Activated naive CD4-positive, alpha-beta T cell treated with anti-CD3 and anti-CD28 coated beads, Interleukin-2, amount 50 U/mL, for 24 hours (primary cell): Measurements from ENCODE around the gene SLC10A1.
"Not testable (repeated sequence)": the region's sequence is repeated elsewhere in the genome, so short reads cannot be mapped to it uniquely, and the experiment has no call there.

Experiments
- H3K27ac Mint-ChIP-seq: one replicate; pipeline ENCODE4 v1.8.0; 2021; ENCODE audit warnings: mild to moderate bottlenecking, mixed read lengths
- H3K27me3 Mint-ChIP-seq: one replicate; pipeline ENCODE4 v1.8.0; 2021; ENCODE audit warnings: mixed read lengths
- H3K36me3 Mint-ChIP-seq: one replicate; pipeline ENCODE4 v1.8.0; 2021; ENCODE audit warnings: mixed read lengths
- H3K4me1 Mint-ChIP-seq: one replicate; pipeline ENCODE4 v1.8.0; 2021; ENCODE audit warnings: mixed read lengths
- H3K4me3 Mint-ChIP-seq: one replicate; pipeline ENCODE4 v1.8.0; 2021; ENCODE audit warnings: mild to moderate bottlenecking, mixed read lengths
- H3K9me3 Mint-ChIP-seq: one replicate; pipeline ENCODE4 v1.8.0; 2021; ENCODE audit warnings: mixed read lengths

SLC10A1 gene

GRCh38 chr14:69815556-69815955 lies 18.5 kb upstream of the SLC10A1 start:
- Mint-ChIP-seq H3K4me1 (peaks cover 3% of the 10 kb centered on the region), H3K27ac (no peak overlapping the region), H3K9me3 (no peaks in the 10 kb centered on the region), H3K27me3 (peaks cover 2% of the 10 kb centered on the region), H3K36me3 (no peaks in the 10 kb centered on the region), H3K4me3 (no peak overlapping the region)

GRCh38 chr14:69814397-69814796 lies 17.4 kb upstream of the SLC10A1 start:
- Mint-ChIP-seq H3K27me3 (peaks cover 2% of the 10 kb centered on the region), H3K36me3 (no peaks in the 10 kb centered on the region), H3K9me3 (no peaks in the 10 kb centered on the region), H3K4me1 (peaks cover 3% of the 10 kb centered on the region), H3K4me3 (no peak overlapping the region), H3K27ac (no peak overlapping the region)

- not testable (repeated sequence) for H3K27me3 Mint-ChIP-seq, H3K4me3 Mint-ChIP-seq, H3K9me3 Mint-ChIP-seq, H3K36me3 Mint-ChIP-seq, H3K27ac Mint-ChIP-seq, H3K4me1 Mint-ChIP-seq
Observed at GRCh38 chr14:69813346-69813745, 16.3 kb upstream of the SLC10A1 start.

GRCh38 chr14:69812711-69813110 lies 15.7 kb upstream of the SLC10A1 start:
- H3K4me1 Mint-ChIP-seq: no peaks in the 10 kb centered on the region
- no peaks in the 10 kb centered on the region for H3K27me3 Mint-ChIP-seq
- no peaks in the 10 kb centered on the region for H3K36me3 Mint-ChIP-seq
- H3K27ac Mint-ChIP-seq: no peak overlapping the region
- H3K9me3 Mint-ChIP-seq: no peaks in the 10 kb centered on the region
- H3K4me3 Mint-ChIP-seq: no peak overlapping the region

- no peak overlapping the region for H3K4me3 Mint-ChIP-seq
- no peaks in the 10 kb centered on the region for H3K4me1 Mint-ChIP-seq
- no peak overlapping the region for H3K27ac Mint-ChIP-seq
- H3K36me3 Mint-ChIP-seq: no peaks in the 10 kb centered on the region
- no peaks in the 10 kb centered on the region for H3K9me3 Mint-ChIP-seq
- H3K27me3 Mint-ChIP-seq: no peaks in the 10 kb centered on the region
Observed at GRCh38 chr14:69811868-69812252, 14.8 kb upstream of the SLC10A1 start.

GRCh38 chr14:69811227-69811867 lies 14.3 kb upstream of the SLC10A1 start:
- Mint-ChIP-seq H3K27ac (no peak overlapping the region), H3K36me3 (no peaks in the 10 kb centered on the region), H3K4me3 (no peak overlapping the region), H3K27me3 (no peaks in the 10 kb centered on the region), H3K9me3 (no peaks in the 10 kb centered on the region), H3K4me1 (no peaks in the 10 kb centered on the region)

- Mint-ChIP-seq H3K27me3 (no peaks in the 10 kb centered on the region), H3K4me3 (no peak overlapping the region), H3K27ac (no peak overlapping the region), H3K36me3 (no peaks in the 10 kb centered on the region), H3K9me3 (no peaks in the 10 kb centered on the region), H3K4me1 (no peaks in the 10 kb centered on the region)
Observed at GRCh38 chr14:69808919-69809808, 12.1 kb upstream of the SLC10A1 start.

GRCh38 chr14:69807192-69807591 lies 10.2 kb upstream of the SLC10A1 start:
- no peaks in the 10 kb centered on the region for H3K36me3 Mint-ChIP-seq
- H3K9me3 Mint-ChIP-seq: no peaks in the 10 kb centered on the region
- no peak overlapping the region for H3K4me3 Mint-ChIP-seq
- no peaks in the 10 kb centered on the region for H3K4me1 Mint-ChIP-seq
- no peaks in the 10 kb centered on the region for H3K27me3 Mint-ChIP-seq
- no peak overlapping the region for H3K27ac Mint-ChIP-seq

DNA sequence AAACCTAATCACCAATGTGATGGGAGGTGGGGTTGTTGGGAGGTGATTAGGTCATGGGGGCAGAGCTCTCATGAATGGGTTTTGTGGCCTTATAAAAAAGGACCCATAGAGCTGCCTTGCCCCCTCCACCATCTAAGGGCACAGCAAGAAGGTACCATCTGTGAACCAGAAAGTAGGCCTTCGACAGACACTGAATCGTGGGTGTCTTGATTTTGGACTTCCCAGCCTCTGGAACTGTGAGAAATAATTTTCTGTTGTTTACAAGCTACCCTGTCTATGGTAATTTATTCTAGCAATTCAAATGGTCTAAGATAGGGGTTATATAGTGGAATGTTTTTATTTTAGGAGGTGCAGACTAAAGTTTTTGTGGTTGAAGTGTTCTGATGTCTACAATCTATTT lies 7.9 kb upstream of the SLC10A1 start:
- no peaks in the 10 kb centered on the region for H3K4me1 Mint-ChIP-seq
- H3K4me3 Mint-ChIP-seq: no peak overlapping the region

DNA sequence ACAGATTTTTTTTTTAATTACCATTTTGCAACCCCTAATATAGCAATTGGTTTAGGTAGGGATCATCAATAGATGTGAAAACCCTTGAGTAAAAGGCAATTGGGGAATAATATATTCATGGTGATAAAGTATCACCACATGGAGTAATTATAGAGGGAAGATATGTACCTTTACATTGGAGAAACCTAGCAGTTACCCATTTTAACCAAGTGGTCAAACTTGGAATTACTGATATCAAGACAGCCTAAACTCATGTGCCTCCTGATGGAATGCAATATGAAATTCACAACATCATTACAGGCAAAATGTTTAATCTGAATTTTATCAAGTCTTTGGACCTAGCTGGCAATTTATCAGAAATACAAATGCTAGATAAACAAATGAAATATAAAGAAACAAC lies 6.7 kb upstream of the SLC10A1 start:
- peaks cover 4% of the 10 kb centered on the region for H3K27me3 Mint-ChIP-seq
- H3K9me3 Mint-ChIP-seq: no peaks in the 10 kb centered on the region

More for the DNA sequence above, 7.9 kb upstream of the SLC10A1 start:
- no peaks in the 10 kb centered on the region for H3K36me3 Mint-ChIP-seq
- H3K9me3 Mint-ChIP-seq: no peaks in the 10 kb centered on the region
- peaks cover 4% of the 10 kb centered on the region for H3K27me3 Mint-ChIP-seq
- H3K27ac Mint-ChIP-seq: no peak overlapping the region

GRCh38 chr14:69798339-69798735 lies 1.3 kb upstream of the SLC10A1 start:
- Mint-ChIP-seq H3K27ac (no peak overlapping the region), H3K27me3 (peaks cover 4% of the 10 kb centered on the region), H3K9me3 (no peaks in the 10 kb centered on the region), H3K4me1 (no peaks in the 10 kb centered on the region), H3K4me3 (no peak overlapping the region), H3K36me3 (no peaks in the 10 kb centered on the region)

More for the DNA sequence above, 6.7 kb upstream of the SLC10A1 start:
- no peaks in the 10 kb centered on the region for H3K36me3 Mint-ChIP-seq
- no peak overlapping the region for H3K4me3 Mint-ChIP-seq
- H3K4me1 Mint-ChIP-seq: no peaks in the 10 kb centered on the region
- H3K27ac Mint-ChIP-seq: no peak overlapping the region

DNA sequence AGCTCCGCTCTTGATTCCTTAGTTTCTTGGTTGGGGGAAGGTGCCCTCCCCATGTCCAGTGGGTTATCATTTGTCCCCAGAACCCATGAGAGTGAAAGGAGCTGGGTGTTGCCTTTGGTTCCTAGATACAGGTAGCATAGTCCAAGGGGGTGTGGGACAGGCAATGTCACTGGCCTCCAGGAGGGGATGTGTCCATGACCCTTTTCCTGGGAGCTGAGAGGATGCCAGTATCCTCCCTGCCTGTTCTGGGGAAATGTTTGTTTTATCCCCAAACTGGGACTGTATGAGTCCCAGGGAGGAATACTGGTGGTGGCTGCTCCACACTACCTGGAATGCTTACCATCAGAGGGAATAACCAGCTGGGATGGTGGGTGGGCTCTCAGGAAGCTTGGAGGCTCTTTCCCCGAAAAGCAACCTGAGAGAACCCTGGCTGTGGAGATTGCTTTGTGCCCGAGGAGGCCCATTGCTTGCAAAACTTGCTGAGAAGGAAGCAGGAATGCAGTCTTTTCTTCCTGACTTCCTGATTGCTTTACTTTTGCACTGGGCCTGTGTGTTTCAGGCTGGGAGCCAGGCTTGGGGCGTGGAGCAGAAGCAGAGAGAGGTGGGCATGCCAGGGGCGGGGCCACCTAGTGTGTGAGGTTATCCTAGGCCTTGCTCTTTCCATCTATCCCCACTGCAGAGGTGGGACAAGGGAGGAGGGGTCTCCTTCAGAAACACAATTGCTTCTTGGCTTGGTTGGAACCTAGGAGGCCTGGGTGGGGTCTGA lies 715 bp upstream of the SLC10A1 start:
- H3K36me3 Mint-ChIP-seq: no peaks in the 10 kb centered on the region
- H3K27me3 Mint-ChIP-seq: peaks cover 4% of the 10 kb centered on the region
- H3K4me3 Mint-ChIP-seq: no peak overlapping the region
- no peak overlapping the region for H3K27ac Mint-ChIP-seq
- H3K4me1 Mint-ChIP-seq: no peaks in the 10 kb centered on the region
- no peaks in the 10 kb centered on the region for H3K9me3 Mint-ChIP-seq

- Mint-ChIP-seq H3K4me3 (no peak overlapping the region), H3K36me3 (no peaks in the 10 kb centered on the region), H3K27me3 (no peaks in the 10 kb centered on the region), H3K9me3 (no peaks in the 10 kb centered on the region), H3K4me1 (no peaks in the 10 kb centered on the region), H3K27ac (no peak overlapping the region)
Observed at GRCh38 chr14:69795691-69796090, 1.4 kb downstream of the SLC10A1 start.

DNA sequence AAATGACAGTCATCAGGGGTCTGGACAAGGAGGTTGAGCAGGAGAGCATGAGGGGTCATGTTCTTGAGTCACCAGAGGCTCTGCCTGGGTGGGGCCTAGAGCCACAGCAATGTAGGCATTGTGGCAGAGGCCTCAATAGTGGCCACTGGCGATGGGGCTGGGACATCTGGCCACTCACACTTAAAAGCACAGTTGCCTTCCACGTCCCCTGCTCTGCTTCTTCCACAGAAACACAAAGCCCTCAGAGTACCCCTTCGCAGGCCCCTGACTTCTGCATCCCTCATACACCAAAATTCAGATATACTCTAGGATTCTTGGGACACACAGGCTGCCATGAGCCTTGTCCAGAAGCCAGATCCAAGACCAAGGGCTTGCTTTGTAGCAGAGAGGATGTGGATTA lies 2.2 kb downstream of the SLC10A1 start:
- Mint-ChIP-seq H3K36me3 (no peaks in the 10 kb centered on the region), H3K27me3 (no peaks in the 10 kb centered on the region), H3K4me1 (no peaks in the 10 kb centered on the region), H3K4me3 (no peak overlapping the region), H3K9me3 (no peaks in the 10 kb centered on the region), H3K27ac (no peak overlapping the region)

GRCh38 chr14:69792887-69793421 lies 4.1 kb downstream of the SLC10A1 start:
- Mint-ChIP-seq H3K27ac (no peak overlapping the region), H3K36me3 (no peaks in the 10 kb centered on the region), H3K4me3 (no peak overlapping the region), H3K27me3 (no peaks in the 10 kb centered on the region), H3K9me3 (no peaks in the 10 kb centered on the region), H3K4me1 (no peaks in the 10 kb centered on the region)
